HG03457 (cell line): Measurements from ENCODE around the gene FDXR.

ENCODE experiments used
- ATAC-seq: cut with Tn5 transposase; IDR thresholded peaks from one replicate; pipeline ENCODE4 v1.9.1; 2021; ENCODE audit warnings: moderate number of reproducible peaks; ENCODE audit not compliant: unreplicated experiment

The FDXR gene

GRCh38 chr17:74859459-74860228 lies 13.2 kb downstream of the FDXR start, which contains the start of gene GRIN2C:
GRIN2C (minus strand) TSS chr17:74859885; CDS start chr17:74855092, 4,793 bp downstream.
- no peak for ATAC-seq

DNA sequence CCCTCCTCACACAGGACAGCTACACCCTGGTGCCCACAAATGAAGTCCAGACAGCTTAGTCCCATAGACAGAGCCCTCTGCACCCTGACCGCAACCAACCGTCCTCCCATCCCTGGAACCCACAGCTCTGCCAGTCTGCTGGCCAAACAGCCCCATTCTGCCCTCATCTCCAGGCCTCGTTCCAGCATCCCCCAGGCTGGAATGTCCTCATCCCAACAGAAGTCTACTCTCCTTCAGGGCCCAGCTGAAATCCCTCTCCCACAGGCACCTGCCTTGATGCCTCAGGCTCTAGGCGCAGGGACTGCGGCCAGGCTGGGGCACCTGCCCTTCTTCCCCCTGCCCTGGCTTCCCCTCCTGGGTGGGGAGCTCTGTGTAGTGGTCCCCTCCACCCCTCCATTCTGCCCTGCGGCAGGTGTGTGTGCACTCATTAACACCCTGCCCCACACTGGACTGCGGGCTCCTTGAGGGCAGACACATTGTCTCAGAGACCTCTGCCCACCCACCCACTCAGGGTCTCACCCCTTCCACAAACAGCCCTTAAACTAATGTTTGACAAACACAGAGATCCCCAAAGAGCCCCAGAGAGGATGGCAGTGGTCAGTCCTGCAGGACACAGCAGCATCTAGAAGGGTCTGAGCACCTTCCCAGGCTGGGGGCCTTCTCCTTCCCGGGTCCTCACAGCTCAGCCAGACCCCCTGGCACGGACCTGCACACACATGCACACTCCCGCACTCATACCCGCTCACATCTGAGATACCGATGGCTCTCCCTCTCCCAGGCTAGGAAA lies 13.9 kb downstream of the FDXR start:
- no peak for ATAC-seq

GRCh38 chr17:74857191-74857590 lies 15.6 kb downstream of the FDXR start:
- ATAC-seq: no peak

DNA sequence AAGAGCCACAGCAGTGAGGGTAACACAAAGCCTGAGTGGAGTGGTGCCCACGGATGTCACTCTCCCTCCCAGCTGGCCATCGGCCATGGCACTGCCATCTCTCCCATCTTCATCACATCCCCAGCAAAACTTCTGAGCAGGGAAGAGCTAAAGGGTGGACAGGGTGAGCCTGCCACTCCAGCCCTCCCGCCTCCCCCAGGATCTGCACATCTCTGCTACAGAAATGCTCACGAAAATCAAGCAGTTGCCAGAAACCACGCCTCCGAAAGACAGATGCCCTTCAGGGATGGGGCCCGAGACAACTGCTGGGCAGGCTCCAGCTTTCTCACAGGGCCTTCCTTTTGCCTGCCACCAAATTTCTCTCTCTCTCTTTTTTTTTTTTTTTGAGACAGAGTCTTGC lies 16.7 kb downstream of the FDXR start:
- ATAC-seq: no peak

DNA sequence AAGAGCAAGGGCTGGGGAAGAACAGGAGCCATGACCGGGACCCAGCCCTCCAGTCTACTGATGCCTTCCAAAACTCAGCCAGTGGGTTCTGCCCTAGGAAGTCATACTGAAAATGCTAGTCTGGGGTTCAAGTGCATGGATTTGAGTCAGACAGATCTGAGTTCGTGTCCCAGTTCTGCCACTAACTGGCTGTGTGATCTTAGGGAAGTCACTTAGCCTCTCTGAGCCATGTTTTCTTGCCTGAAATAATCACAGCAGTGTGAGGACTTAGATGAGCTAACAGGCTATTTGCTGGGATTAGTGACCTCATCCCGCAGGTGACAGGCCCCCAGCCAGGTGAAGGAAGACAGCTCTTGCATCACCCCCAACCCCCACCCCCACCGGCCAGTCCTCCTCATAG lies 17.5 kb downstream of the FDXR start:
- no peak for ATAC-seq

DNA sequence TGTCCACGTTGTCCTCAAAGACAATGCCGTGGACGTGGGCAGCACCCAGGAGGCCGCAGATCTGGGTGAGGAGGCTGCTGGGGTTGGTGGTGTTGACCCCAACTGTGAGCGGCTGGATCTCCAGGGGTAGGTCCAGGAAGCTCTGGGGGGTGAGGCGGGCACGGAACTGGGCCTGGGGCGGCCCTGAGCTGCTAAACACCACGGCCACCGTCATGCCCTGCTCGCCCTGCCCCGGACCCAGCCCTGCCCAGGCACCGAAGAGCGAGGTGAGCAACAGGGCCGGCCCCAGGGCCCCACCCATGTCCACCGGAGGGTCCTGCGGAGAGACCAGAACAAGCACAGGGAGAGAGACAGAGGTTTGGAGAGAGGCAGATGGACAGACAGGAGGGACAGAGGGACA lies 18.0 kb downstream of the FDXR start:
- ATAC-seq: no peak

GRCh38 chr17:74853669-74854068 lies 19.1 kb downstream of the FDXR start:
- ATAC-seq: no peak

GRCh38 chr17:74853048-74853397 lies 19.8 kb downstream of the FDXR start:
- no peak for ATAC-seq

GRCh38 chr17:74852237-74853047 lies 20.4 kb downstream of the FDXR start:
- no peak for ATAC-seq

GRCh38 chr17:74851612-74852236 lies 21.1 kb downstream of the FDXR start:
- ATAC-seq: no peak

DNA sequence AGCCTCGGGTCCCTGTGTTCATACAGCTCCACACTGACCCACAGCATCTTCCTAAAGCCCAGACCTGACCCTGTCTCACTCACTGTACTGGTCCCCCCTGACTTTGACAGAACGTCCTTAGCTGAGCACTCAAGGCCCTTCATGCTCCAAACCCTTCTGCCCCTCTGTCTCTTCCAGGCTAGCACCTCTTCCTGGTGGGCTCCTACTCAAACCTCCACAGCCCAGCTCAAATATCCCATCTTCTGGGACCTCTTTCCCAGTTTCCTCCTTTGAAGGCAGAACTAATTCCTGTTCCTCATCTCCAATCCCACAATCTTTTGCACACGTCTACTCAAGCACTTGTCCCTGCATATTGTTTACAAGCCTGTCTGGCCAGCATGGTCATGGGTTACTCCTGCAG lies 21.9 kb downstream of the FDXR start:
- no peak for ATAC-seq

DNA sequence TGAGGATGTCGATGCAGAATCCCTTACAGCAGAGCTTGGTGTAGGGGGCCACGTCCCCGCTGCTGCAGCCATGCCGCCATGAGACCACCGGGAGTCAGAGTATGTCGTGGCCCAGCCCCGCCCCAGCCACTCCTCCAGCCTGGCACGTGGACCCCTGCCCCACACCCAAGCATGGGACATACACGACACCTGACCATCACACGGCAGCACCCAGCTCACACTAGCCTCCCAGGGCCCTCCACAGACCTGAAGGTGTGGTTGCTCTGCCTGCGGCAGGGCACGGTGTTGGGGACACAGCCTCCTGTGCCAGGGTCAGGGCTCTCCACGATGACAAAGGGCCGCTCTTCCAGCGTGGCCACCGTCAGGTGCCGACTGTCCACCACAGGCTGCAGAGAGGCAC lies 22.5 kb downstream of the FDXR start:
- ATAC-seq: no peak

- ATAC-seq: no peak
Observed at GRCh38 chr17:74848656-74849399, 24.0 kb downstream of the FDXR start.

- ATAC-seq: no peak
Observed at GRCh38 chr17:74846621-74847020, 26.2 kb downstream of the FDXR start.

GRCh38 chr17:74843352-74843627 lies 29.5 kb downstream of the FDXR start:
- no peak for ATAC-seq

- ATAC-seq: no peak
Observed at GRCh38 chr17:74842599-74843351, 30.0 kb downstream of the FDXR start.

DNA sequence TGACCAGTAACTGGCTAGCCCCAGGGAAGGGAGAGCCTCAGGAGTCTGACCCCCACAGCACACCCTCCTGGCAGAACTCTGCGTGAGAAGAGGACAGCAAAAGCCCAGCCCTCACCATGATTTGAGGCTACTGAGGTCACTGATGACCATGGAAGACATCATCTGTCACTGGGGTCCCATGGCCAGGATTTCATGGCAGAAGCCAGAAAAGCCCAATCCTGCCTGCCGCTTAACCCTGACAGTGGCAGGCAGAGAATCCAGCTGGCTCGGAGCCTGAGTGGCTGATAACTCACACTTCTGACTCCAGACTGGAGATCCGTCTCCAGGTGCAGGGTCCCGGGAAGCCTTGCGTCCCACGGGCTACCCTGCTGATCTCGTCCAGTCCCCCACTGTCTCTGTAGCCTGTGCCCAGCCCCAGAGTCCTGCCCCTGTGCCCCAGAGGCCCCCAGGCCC lies 30.6 kb downstream of the FDXR start:
- ATAC-seq: no peak

GRCh38 chr17:74840989-74841666 lies 31.7 kb downstream of the FDXR start:
- no peak for ATAC-seq
